ENCODE results near the gene ZBTB7B. TPM values are rescaled to one million over a fixed set of nuclear protein-coding genes. Genes with fewer than 3 reads are reported as not detected.

The ZBTB7B gene
- total and polyA plus RNA-seq, 9 of the 15 experiments (the other 6 are each of a cell fraction or from before 2014, with no cell fraction given), result 0.04 to 46.5 (median 15.2) TPM

DNA sequence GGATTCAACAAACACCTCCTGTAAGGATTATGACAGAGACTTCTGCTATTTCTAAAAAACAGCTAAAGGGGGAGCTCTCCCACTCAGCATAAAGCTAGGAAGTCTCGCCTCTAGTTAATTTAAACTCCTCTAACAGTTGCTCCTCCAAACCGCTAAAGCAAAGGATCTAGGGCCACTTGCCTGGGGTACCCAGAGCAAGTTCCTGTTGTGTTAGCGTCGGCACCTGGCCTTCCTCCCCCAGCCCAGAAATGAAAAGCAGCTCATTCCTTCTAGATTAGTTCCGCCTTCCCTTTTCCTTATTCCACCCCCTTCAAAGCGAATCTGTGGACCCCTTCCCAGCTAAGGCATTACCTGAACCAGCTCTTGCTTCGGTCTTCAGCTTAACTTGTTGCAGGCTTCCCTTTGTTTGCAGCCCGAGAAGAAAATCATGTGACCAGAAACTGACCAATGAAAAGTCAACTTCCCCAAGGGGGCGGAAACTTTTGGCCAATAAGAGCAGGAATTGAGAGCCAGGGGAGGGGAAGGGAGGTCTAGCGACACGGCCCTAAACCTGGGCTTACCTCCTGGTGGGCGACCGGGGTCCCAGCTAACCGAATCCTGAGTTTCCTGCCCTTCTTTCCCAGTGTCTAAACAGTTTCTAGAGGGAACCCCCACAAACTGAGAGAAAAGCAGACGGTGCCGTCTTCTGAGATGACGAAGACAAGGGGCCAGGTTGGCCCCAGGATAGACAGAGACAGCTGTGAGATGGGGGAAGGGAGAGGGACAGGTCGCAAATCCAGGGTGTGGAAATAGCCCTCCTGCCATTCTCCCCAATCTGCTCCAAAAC lies 46.7 kb upstream of the ZBTB7B start, which contains the start of gene PBXIP1 (continued):
- 0 out of 2 replicates have a peak, but pooled peaks have one; percentile 42 for TF ChIP-seq RHOXF2B (CRISPR knock-in tag; conservative IDR thresholded peaks at IDR 0.05)
- TF ChIP-seq DIDO1 (tag; IDR thresholded peaks at IDR 0.05; ENCODE audit: low read depth), result 0 out of 2 replicates have a peak, but pooled peaks have one; percentile 41
- no peak for TF ChIP-seq CHD4 (IDR thresholded peaks at IDR 0.05; ENCODE audit: insufficient read depth, insufficient replicate concordance, low read depth, low read length, poor library complexity, severe bottlenecking)
- TF ChIP-seq, protein P1, sequence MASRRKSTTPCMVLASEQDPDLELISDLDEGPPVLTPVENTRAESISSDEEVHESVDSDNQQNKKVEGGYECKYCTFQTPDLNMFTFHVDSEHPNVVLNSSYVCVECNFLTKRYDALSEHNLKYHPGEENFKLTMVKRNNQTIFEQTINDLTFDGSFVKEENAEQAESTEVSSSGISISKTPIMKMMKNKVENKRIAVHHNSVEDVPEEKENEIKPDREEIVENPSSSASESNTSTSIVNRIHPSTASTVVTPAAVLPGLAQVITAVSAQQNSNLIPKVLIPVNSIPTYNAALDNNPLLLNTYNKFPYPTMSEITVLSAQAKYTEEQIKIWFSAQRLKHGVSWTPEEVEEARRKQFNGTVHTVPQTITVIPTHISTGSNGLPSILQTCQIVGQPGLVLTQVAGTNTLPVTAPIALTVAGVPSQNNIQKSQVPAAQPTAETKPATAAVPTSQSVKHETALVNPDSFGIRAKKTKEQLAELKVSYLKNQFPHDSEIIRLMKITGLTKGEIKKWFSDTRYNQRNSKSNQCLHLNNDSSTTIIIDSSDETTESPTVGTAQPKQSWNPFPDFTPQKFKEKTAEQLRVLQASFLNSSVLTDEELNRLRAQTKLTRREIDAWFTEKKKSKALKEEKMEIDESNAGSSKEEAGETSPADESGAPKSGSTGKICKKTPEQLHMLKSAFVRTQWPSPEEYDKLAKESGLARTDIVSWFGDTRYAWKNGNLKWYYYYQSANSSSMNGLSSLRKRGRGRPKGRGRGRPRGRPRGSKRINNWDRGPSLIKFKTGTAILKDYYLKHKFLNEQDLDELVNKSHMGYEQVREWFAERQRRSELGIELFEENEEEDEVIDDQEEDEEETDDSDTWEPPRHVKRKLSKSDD (conservative IDR thresholded peaks at IDR 0.05; ENCODE audit: low read length), result no peak
- TF ChIP-seq, protein P2, sequence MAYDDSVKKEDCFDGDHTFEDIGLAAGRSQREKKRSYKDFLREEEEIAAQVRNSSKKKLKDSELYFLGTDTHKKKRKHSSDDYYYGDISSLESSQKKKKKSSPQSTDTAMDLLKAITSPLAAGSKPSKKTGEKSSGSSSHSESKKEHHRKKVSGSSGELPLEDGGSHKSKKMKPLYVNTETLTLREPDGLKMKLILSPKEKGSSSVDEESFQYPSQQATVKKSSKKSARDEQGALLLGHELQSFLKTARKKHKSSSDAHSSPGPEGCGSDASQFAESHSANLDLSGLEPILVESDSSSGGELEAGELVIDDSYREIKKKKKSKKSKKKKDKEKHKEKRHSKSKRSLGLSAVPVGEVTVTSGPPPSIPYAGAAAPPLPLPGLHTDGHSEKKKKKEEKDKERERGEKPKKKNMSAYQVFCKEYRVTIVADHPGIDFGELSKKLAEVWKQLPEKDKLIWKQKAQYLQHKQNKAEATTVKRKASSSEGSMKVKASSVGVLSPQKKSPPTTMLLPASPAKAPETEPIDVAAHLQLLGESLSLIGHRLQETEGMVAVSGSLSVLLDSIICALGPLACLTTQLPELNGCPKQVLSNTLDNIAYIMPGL (CRISPR knock-in tag; IDR thresholded peaks at IDR 0.05), result 0 out of 2 replicates have a peak, but pooled peaks have one; percentile 44
- peak; percentile 20 for TF ChIP-seq SAP30 (IDR thresholded peaks at IDR 0.05; ENCODE audit: borderline replicate concordance, insufficient read depth, low read depth, low read length, poor library complexity, severe bottlenecking)
- TF ChIP-seq MTA3 (IDR thresholded peaks at IDR 0.05; ENCODE audit: borderline replicate concordance), result 0 out of 2 replicates have a peak, but pooled peaks have one; percentile 13
- TF ChIP-seq ATF7 (IDR thresholded peaks at IDR 0.05), result 0 out of 2 replicates have a peak, but pooled peaks have one; percentile 17
- TF ChIP-seq MAZ (CRISPR knock-in tag; conservative IDR thresholded peaks at IDR 0.05 in 1 of 2, IDR thresholded peaks at IDR 0.05 in 1 of 2), result peak in 1 of 2 experiments; percentile 14; a peak in 2 of 4 replicates
- TF ChIP-seq MBD2 (IDR thresholded peaks at IDR 0.05; ENCODE audit: borderline replicate concordance, low read depth), result peak; percentile 63; the same call in 1 of the 2 replicates
- no peak for TF ChIP-seq STAT5A (IDR thresholded peaks at IDR 0.05; ENCODE audit: borderline replicate concordance, low read length)
- TF ChIP-seq JUNB (CRISPR knock-in tag; conservative IDR thresholded peaks at IDR 0.05), result no peak
- TF ChIP-seq, protein P3, sequence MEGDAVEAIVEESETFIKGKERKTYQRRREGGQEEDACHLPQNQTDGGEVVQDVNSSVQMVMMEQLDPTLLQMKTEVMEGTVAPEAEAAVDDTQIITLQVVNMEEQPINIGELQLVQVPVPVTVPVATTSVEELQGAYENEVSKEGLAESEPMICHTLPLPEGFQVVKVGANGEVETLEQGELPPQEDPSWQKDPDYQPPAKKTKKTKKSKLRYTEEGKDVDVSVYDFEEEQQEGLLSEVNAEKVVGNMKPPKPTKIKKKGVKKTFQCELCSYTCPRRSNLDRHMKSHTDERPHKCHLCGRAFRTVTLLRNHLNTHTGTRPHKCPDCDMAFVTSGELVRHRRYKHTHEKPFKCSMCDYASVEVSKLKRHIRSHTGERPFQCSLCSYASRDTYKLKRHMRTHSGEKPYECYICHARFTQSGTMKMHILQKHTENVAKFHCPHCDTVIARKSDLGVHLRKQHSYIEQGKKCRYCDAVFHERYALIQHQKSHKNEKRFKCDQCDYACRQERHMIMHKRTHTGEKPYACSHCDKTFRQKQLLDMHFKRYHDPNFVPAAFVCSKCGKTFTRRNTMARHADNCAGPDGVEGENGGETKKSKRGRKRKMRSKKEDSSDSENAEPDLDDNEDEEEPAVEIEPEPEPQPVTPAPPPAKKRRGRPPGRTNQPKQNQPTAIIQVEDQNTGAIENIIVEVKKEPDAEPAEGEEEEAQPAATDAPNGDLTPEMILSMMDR (IDR thresholded peaks at IDR 0.05 in 2 of 3, conservative IDR thresholded peaks at IDR 0.05 in 1 of 3; ENCODE audit: insufficient read depth in 2 of 3, low read depth in 1 of 3, low read length in 3 of 3), result peak; percentile 45 to 58 (median 46); a peak in 5 of 6 replicates
- no peak for TF ChIP-seq GATAD2B (IDR thresholded peaks at IDR 0.05; ENCODE audit: borderline replicate concordance)
- TF ChIP-seq MYNN (IDR thresholded peaks at IDR 0.05), result no peak
- TF ChIP-seq MYNN (CRISPR knock-in tag; IDR thresholded peaks at IDR 0.05), result no peak
- no peak for TF ChIP-seq PCBP2 (IDR thresholded peaks at IDR 0.05; ENCODE audit: low read depth, low read length, poor library complexity, severe bottlenecking)
- no peak for TF ChIP-seq EZH2 (IDR thresholded peaks at IDR 0.05; ENCODE audit: borderline replicate concordance, low read depth, low read length)
- TF ChIP-seq FOXK2 (conservative IDR thresholded peaks at IDR 0.05 in 1 of 2, IDR thresholded peaks at IDR 0.05 in 1 of 2; ENCODE audit: low read depth in 2 of 2), result peak; percentile 37 to 64; a peak in 3 of 4 replicates
- TF ChIP-seq CHCHD3 (CRISPR knock-in tag; IDR thresholded peaks at IDR 0.05), result no peak

Measured in K562 (cell line).